HEK293 (cell line): ENCODE results near the gene RNF41.

ENCODE experiments used
- MZF1 ChIP-seq: fragments of 450-650 bp; formaldehyde crosslinking; IDR thresholded peaks from 2 replicates; pipeline ENCODE4 v1.5.1; 2017; ENCODE audit warnings: missing biosample characterization, missing genetic modification characterization, borderline replicate concordance
- TCF7L2 ChIP-seq: IDR thresholded peaks from 2 replicates; pipeline ENCODE4 v1.6.1; 2011; ENCODE audit warnings: low read depth, mild to moderate bottlenecking, inconsistent platforms, low read length, moderate library complexity, borderline replicate concordance
- WT1 ChIP-seq: fragments of 450-650 bp; formaldehyde crosslinking; IDR thresholded peaks from 2 replicates; pipeline ENCODE4 v1.5.1; 2016; ENCODE audit warnings: missing biosample characterization, missing genetic modification characterization
- ZBTB8A ChIP-seq: fragments of 450-650 bp; formaldehyde crosslinking; IDR thresholded peaks from 2 replicates; pipeline ENCODE4 v1.5.1; 2016; ENCODE audit warnings: missing biosample characterization, missing genetic modification characterization
- ZNF221 ChIP-seq: fragments of 450-650 bp; formaldehyde crosslinking; IDR thresholded peaks from 2 replicates; pipeline ENCODE4 v1.5.1; 2017; ENCODE audit warnings: missing biosample characterization, missing genetic modification characterization, borderline replicate concordance
- ZNF24 ChIP-seq: fragments of 450-650 bp; formaldehyde crosslinking; IDR thresholded peaks from 2 replicates; pipeline ENCODE4 v1.5.1; 2016; ENCODE audit warnings: missing biosample characterization, missing genetic modification characterization
- ZNF292 ChIP-seq: fragments of 450-650 bp; formaldehyde crosslinking; IDR thresholded peaks from 2 replicates; pipeline ENCODE4 v1.5.1; 2016; ENCODE audit warnings: low read depth, missing biosample characterization, missing genetic modification characterization, borderline replicate concordance
- ZNF354C ChIP-seq: fragments of 450-650 bp; formaldehyde crosslinking; IDR thresholded peaks from 2 replicates; pipeline ENCODE4 v1.5.1; 2016; ENCODE audit warnings: missing biosample characterization, missing genetic modification characterization, low read depth, borderline replicate concordance
- ZNF394 ChIP-seq: fragments of 450-650 bp; formaldehyde crosslinking; IDR thresholded peaks from 2 replicates; pipeline ENCODE4 v1.5.1; 2016; ENCODE audit warnings: missing biosample characterization, missing genetic modification characterization, mild to moderate bottlenecking, moderate library complexity, borderline replicate concordance
- ZNF514 ChIP-seq: fragments of 450-650 bp; formaldehyde crosslinking; IDR thresholded peaks from 2 replicates; pipeline ENCODE4 v1.5.1; 2016; ENCODE audit warnings: missing biosample characterization, missing genetic modification characterization
- ZNF623 ChIP-seq: fragments of 450-650 bp; formaldehyde crosslinking; IDR thresholded peaks from 2 replicates; pipeline ENCODE4 v1.5.1; 2016; ENCODE audit warnings: missing biosample characterization, missing genetic modification characterization
- ZNF664 ChIP-seq: fragments of 450-650 bp; formaldehyde crosslinking; IDR thresholded peaks from 2 replicates; pipeline ENCODE4 v1.5.1; 2016; ENCODE audit warnings: missing biosample characterization, missing genetic modification characterization
- ZNF670 ChIP-seq: fragments of 450-650 bp; formaldehyde crosslinking; IDR thresholded peaks from 2 replicates; pipeline ENCODE4 v1.5.1; 2016; ENCODE audit warnings: missing biosample characterization, missing genetic modification characterization, low read depth
- ZNF776 ChIP-seq: fragments of 450-650 bp; formaldehyde crosslinking; IDR thresholded peaks from 2 replicates; pipeline ENCODE4 v1.5.0; 2017; ENCODE audit warnings: missing biosample characterization, missing genetic modification characterization, borderline replicate concordance
- ZNF777 ChIP-seq: fragments of 450-650 bp; formaldehyde crosslinking; IDR thresholded peaks from 2 replicates; pipeline ENCODE4 v1.5.1; 2017; ENCODE audit warnings: missing biosample characterization, missing genetic modification characterization, borderline replicate concordance
- TF ChIP-seq, protein P1 (sequence below): fragments of 450-650 bp; formaldehyde crosslinking; IDR thresholded peaks from 2 replicates; pipeline ENCODE4 v1.5.1; 2016; ENCODE audit warnings: missing biosample characterization, missing genetic modification characterization
- TF ChIP-seq, protein P2 (sequence below): fragments of 450-650 bp; formaldehyde crosslinking; IDR thresholded peaks from 2 replicates; pipeline ENCODE4 v1.5.1; 2016; ENCODE audit warnings: missing biosample characterization, missing genetic modification characterization
- TF ChIP-seq, protein P3 (sequence below): fragments of 450-650 bp; formaldehyde crosslinking; IDR thresholded peaks from 2 replicates; pipeline ENCODE4 v1.5.1; 2016; ENCODE audit warnings: missing biosample characterization, missing genetic modification characterization
- TF ChIP-seq, protein P4 (sequence below): fragments of 450-650 bp; formaldehyde crosslinking; IDR thresholded peaks from 2 replicates; pipeline ENCODE4 v1.5.1; 2016; ENCODE audit warnings: missing biosample characterization, missing genetic modification characterization
- TF ChIP-seq, protein P5 (sequence below): fragments of 450-650 bp; formaldehyde crosslinking; IDR thresholded peaks from 2 replicates; pipeline ENCODE4 v1.5.1; 2016; ENCODE audit warnings: missing biosample characterization, missing genetic modification characterization, low read depth
- TF ChIP-seq, protein P6 (sequence below): fragments of 450-650 bp; formaldehyde crosslinking; IDR thresholded peaks from 2 replicates; pipeline ENCODE4 v1.5.1; 2016; ENCODE audit warnings: missing biosample characterization, missing genetic modification characterization
- TF ChIP-seq, protein P7 (sequence below): fragments of 450-650 bp; formaldehyde crosslinking; IDR thresholded peaks from 2 replicates; pipeline ENCODE4 v1.5.1; 2017; ENCODE audit warnings: missing biosample characterization, missing genetic modification characterization
- TF ChIP-seq, protein P8 (sequence below): fragments of 450-650 bp; formaldehyde crosslinking; IDR thresholded peaks from 2 replicates; pipeline ENCODE4 v1.5.1; 2016; ENCODE audit warnings: missing biosample characterization, missing genetic modification characterization

Gene RNF41

DNA sequence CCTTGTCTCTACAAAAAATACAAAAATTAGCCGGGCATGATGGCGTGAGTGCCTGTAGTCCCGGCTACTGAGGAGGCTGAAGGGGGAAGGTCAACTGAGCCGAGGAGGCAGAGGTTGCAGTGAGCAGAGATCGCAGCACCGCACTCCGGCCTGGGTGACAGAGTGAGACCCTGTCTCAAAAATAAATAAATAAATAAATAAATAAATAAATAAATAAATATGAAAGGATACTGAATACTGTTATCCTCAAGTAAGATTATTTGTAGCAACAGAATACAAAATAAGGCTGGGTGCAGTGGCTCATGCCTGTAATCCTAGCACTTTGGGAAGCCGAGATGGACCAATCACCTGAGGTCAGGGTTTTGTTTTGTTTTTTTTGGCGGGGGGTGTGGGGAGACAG is 1.9 kb downstream of the RNF41 start (continued):
- TF ChIP-seq, protein P1, sequence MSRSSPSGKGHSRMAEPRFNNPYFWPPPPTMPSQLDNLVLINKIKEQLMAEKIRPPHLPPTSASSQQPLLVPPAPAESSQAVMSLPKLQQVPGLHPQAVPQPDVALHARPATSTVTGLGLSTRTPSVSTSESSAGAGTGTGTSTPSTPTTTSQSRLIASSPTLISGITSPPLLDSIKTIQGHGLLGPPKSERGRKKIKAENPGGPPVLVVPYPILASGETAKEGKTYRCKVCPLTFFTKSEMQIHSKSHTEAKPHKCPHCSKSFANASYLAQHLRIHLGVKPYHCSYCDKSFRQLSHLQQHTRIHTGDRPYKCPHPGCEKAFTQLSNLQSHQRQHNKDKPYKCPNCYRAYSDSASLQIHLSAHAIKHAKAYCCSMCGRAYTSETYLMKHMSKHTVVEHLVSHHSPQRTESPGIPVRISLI (tag by site-specific recombination) = no peak
- TF ChIP-seq, protein P2, sequence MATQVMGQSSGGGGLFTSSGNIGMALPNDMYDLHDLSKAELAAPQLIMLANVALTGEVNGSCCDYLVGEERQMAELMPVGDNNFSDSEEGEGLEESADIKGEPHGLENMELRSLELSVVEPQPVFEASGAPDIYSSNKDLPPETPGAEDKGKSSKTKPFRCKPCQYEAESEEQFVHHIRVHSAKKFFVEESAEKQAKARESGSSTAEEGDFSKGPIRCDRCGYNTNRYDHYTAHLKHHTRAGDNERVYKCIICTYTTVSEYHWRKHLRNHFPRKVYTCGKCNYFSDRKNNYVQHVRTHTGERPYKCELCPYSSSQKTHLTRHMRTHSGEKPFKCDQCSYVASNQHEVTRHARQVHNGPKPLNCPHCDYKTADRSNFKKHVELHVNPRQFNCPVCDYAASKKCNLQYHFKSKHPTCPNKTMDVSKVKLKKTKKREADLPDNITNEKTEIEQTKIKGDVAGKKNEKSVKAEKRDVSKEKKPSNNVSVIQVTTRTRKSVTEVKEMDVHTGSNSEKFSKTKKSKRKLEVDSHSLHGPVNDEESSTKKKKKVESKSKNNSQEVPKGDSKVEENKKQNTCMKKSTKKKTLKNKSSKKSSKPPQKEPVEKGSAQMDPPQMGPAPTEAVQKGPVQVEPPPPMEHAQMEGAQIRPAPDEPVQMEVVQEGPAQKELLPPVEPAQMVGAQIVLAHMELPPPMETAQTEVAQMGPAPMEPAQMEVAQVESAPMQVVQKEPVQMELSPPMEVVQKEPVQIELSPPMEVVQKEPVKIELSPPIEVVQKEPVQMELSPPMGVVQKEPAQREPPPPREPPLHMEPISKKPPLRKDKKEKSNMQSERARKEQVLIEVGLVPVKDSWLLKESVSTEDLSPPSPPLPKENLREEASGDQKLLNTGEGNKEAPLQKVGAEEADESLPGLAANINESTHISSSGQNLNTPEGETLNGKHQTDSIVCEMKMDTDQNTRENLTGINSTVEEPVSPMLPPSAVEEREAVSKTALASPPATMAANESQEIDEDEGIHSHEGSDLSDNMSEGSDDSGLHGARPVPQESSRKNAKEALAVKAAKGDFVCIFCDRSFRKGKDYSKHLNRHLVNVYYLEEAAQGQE (tag by site-specific recombination) = peak; percentile 87
- TF ChIP-seq ZNF221 = peak; percentile 62; the same call in 1 of the 2 replicates
- TF ChIP-seq MZF1 (tag by site-specific recombination) = peak; percentile 47; the same call in 1 of the 2 replicates
- peak; percentile 52; the same call in 1 of the 2 replicates for TF ChIP-seq ZNF24
- TF ChIP-seq ZNF670 (tag by site-specific recombination) = no peak
- TF ChIP-seq ZNF292 (tag by site-specific recombination) = peak; percentile 93
- TF ChIP-seq, protein P3, sequence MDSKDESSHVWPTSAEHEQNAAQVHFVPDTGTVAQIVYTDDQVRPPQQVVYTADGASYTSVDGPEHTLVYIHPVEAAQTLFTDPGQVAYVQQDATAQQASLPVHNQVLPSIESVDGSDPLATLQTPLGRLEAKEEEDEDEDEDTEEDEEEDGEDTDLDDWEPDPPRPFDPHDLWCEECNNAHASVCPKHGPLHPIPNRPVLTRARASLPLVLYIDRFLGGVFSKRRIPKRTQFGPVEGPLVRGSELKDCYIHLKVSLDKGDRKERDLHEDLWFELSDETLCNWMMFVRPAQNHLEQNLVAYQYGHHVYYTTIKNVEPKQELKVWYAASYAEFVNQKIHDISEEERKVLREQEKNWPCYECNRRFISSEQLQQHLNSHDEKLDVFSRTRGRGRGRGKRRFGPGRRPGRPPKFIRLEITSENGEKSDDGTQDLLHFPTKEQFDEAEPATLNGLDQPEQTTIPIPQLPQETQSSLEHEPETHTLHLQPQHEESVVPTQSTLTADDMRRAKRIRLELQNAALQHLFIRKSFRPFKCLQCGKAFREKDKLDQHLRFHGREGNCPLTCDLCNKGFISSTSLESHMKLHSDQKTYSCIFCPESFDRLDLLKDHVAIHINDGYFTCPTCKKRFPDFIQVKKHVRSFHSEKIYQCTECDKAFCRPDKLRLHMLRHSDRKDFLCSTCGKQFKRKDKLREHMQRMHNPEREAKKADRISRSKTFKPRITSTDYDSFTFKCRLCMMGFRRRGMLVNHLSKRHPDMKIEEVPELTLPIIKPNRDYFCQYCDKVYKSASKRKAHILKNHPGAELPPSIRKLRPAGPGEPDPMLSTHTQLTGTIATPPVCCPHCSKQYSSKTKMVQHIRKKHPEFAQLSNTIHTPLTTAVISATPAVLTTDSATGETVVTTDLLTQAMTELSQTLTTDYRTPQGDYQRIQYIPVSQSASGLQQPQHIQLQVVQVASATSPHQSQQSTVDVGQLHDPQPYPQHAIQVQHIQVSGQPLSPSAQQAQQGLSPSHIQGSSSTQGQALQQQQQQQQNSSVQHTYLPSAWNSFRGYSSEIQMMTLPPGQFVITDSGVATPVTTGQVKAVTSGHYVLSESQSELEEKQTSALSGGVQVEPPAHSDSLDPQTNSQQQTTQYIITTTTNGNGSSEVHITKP (tag by site-specific recombination) = no peak
- TF ChIP-seq ZNF777 = no peak
- peak; percentile 99 for TF ChIP-seq ZNF394
- TF ChIP-seq, protein P4, sequence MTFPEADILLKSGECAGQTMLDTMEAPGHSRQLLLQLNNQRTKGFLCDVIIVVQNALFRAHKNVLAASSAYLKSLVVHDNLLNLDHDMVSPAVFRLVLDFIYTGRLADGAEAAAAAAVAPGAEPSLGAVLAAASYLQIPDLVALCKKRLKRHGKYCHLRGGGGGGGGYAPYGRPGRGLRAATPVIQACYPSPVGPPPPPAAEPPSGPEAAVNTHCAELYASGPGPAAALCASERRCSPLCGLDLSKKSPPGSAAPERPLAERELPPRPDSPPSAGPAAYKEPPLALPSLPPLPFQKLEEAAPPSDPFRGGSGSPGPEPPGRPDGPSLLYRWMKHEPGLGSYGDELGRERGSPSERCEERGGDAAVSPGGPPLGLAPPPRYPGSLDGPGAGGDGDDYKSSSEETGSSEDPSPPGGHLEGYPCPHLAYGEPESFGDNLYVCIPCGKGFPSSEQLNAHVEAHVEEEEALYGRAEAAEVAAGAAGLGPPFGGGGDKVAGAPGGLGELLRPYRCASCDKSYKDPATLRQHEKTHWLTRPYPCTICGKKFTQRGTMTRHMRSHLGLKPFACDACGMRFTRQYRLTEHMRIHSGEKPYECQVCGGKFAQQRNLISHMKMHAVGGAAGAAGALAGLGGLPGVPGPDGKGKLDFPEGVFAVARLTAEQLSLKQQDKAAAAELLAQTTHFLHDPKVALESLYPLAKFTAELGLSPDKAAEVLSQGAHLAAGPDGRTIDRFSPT (tag by site-specific recombination) = no peak
- TF ChIP-seq, protein P5, sequence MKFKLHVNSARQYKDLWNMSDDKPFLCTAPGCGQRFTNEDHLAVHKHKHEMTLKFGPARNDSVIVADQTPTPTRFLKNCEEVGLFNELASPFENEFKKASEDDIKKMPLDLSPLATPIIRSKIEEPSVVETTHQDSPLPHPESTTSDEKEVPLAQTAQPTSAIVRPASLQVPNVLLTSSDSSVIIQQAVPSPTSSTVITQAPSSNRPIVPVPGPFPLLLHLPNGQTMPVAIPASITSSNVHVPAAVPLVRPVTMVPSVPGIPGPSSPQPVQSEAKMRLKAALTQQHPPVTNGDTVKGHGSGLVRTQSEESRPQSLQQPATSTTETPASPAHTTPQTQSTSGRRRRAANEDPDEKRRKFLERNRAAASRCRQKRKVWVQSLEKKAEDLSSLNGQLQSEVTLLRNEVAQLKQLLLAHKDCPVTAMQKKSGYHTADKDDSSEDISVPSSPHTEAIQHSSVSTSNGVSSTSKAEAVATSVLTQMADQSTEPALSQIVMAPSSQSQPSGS (tag by site-specific recombination) = no peak
- TF ChIP-seq ZNF623 (tag by site-specific recombination) = peak; percentile 88
- TF ChIP-seq TCF7L2 = no peak
- peak; percentile 86; the same call in 1 of the 2 replicates for TF ChIP-seq ZNF514 (tag by site-specific recombination)
- peak; percentile 91 for TF ChIP-seq ZBTB8A (tag by site-specific recombination)
- TF ChIP-seq, protein P6, sequence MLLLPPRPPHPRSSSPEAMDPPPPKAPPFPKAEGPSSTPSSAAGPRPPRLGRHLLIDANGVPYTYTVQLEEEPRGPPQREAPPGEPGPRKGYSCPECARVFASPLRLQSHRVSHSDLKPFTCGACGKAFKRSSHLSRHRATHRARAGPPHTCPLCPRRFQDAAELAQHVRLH = 0 out of 2 replicates have a peak, but pooled peaks have one; percentile 48
- TF ChIP-seq, protein P7, sequence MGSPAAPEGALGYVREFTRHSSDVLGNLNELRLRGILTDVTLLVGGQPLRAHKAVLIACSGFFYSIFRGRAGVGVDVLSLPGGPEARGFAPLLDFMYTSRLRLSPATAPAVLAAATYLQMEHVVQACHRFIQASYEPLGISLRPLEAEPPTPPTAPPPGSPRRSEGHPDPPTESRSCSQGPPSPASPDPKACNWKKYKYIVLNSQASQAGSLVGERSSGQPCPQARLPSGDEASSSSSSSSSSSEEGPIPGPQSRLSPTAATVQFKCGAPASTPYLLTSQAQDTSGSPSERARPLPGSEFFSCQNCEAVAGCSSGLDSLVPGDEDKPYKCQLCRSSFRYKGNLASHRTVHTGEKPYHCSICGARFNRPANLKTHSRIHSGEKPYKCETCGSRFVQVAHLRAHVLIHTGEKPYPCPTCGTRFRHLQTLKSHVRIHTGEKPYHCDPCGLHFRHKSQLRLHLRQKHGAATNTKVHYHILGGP = no peak
- TF ChIP-seq, protein P8, sequence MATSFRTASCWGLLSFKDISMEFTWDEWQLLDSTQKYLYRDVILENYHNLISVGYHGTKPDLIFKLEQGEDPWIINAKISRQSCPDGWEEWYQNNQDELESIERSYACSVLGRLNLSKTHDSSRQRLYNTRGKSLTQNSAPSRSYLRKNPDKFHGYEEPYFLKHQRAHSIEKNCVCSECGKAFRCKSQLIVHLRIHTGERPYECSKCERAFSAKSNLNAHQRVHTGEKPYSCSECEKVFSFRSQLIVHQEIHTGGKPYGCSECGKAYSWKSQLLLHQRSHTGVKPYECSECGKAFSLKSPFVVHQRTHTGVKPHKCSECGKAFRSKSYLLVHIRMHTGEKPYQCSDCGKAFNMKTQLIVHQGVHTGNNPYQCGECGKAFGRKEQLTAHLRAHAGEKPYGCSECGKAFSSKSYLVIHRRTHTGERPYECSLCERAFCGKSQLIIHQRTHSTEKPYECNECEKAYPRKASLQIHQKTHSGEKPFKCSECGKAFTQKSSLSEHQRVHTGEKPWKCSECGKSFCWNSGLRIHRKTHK (tag by site-specific recombination) = no peak
- no peak for TF ChIP-seq ZNF776 (tag by site-specific recombination)
- no peak for TF ChIP-seq WT1 (tag by site-specific recombination)
- peak; percentile 86 for TF ChIP-seq ZNF664 (tag by site-specific recombination)
- peak; percentile 91; the same call in 1 of the 2 replicates for TF ChIP-seq ZNF354C (tag by site-specific recombination)
